Type B pancreatic cell (in vitro differentiated cells): ENCODE results near the gene CIAO2A. TPM values are rescaled to one million over a fixed set of nuclear protein-coding genes. Genes with fewer than 3 reads are reported as not detected.

Experiments
- DNase-seq: peaks from one replicate; pipeline ENCODE4 v3.0.0; 2021; ENCODE audit warnings: mixed read lengths; ENCODE audit not compliant: unreplicated experiment; ENCODE audit errors: extremely low spot score
- H3K27ac Mint-ChIP-seq: 2 replicates; pipeline ENCODE4 v1.8.0; 2021; ENCODE audit warnings: mild to moderate bottlenecking, mixed read lengths
- H3K27me3 Mint-ChIP-seq: 2 replicates; pipeline ENCODE4 v1.8.0; 2021; ENCODE audit warnings: mixed read lengths
- H3K36me3 Mint-ChIP-seq: 2 replicates; pipeline ENCODE4 v1.8.0; 2021; ENCODE audit warnings: mixed read lengths
- H3K4me1 Mint-ChIP-seq: one replicate; pipeline ENCODE4 v1.8.0; 2021; ENCODE audit warnings: mixed read lengths; ENCODE audit not compliant: unreplicated experiment
- H3K4me3 Mint-ChIP-seq: 2 replicates; pipeline ENCODE4 v1.8.0; 2021; ENCODE audit warnings: mild to moderate bottlenecking, mixed read lengths
- H3K9me3 Mint-ChIP-seq: 2 replicates; pipeline ENCODE4 v1.8.0; 2021; ENCODE audit warnings: mixed read lengths
- total RNA-seq: library from RNA; stranded (reverse); gene quantifications from 2 replicates; pipeline ENCODE4 v1.2.1, GENCODE V29; 2021; ENCODE audit warnings: low replicate concordance
- TF ChIP-seq, protein P1 (sequence below): fragments of 200-600 bp; sonication (generic); conservative IDR thresholded peaks from 2 replicates; pipeline ENCODE4 v1.5.0; 2021; ENCODE audit warnings: antibody characterized with exemption, mild to moderate bottlenecking

The CIAO2A gene
- total RNA-seq, 1 donor from 2014 or later: 69.7 TPM

DNA sequence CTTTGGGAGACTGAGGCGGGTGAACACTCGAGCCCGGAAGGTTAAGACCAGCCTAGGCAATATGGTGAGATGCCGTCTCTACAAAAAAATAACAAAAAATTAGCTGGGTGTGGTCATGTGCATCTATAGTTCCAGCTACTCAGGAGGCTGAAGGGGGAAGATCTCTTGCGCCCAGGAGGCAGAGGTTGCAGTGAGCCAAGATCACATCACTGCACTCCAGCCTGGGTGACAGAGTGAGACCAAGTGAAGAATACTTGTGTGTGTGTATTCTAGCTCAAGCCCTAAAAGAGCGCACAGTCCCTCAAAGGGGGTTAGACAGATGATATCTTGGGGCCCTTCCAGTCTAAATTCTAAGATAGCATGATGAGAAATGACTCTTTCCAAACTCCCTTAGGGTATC lies 71.1 kb downstream of the CIAO2A start:
- no peak overlapping the region for H3K27ac Mint-ChIP-seq
- H3K4me3 Mint-ChIP-seq: no peak overlapping the region
- no peak for DNase-seq
- H3K9me3 Mint-ChIP-seq: no peaks in the 10 kb centered on the region
- peaks cover 5% of the 10 kb centered on the region for H3K27me3 Mint-ChIP-seq
- TF ChIP-seq, protein P1, sequence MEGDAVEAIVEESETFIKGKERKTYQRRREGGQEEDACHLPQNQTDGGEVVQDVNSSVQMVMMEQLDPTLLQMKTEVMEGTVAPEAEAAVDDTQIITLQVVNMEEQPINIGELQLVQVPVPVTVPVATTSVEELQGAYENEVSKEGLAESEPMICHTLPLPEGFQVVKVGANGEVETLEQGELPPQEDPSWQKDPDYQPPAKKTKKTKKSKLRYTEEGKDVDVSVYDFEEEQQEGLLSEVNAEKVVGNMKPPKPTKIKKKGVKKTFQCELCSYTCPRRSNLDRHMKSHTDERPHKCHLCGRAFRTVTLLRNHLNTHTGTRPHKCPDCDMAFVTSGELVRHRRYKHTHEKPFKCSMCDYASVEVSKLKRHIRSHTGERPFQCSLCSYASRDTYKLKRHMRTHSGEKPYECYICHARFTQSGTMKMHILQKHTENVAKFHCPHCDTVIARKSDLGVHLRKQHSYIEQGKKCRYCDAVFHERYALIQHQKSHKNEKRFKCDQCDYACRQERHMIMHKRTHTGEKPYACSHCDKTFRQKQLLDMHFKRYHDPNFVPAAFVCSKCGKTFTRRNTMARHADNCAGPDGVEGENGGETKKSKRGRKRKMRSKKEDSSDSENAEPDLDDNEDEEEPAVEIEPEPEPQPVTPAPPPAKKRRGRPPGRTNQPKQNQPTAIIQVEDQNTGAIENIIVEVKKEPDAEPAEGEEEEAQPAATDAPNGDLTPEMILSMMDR: no peak
- H3K36me3 Mint-ChIP-seq: no peaks in the 10 kb centered on the region
- H3K4me1 Mint-ChIP-seq: peaks cover 1% of the 10 kb centered on the region

Other genes with a start within 250 kb of the CIAO2A start
- gene DAPK2, start 47.4 kb downstream of the CIAO2A start, total RNA-seq: 3.4 and 5.0 TPM in 2 replicates
- 111 and 124 TPM in 2 replicates for gene SNX1, start 2.1 kb upstream of the CIAO2A start, total RNA-seq
- gene SNX22, start 57.9 kb upstream of the CIAO2A start, total RNA-seq: 1.3 and 2.7 TPM in 2 replicates
- gene PPIB, start 69.2 kb upstream of the CIAO2A start, total RNA-seq: 551 and 606 TPM in 2 replicates